Spleen (tissue), 11 donors: ENCODE results near the gene CCSER2. TPM values are rescaled to one million over a fixed set of nuclear protein-coding genes. Genes with fewer than 3 reads are reported as not detected.

Source experiments
- DNase-seq: peaks from one replicate; pipeline ENCODE4 v3.0.0-alpha.2; 2020
- H3K27ac ChIP-seq, 8 donors: fragments of 200-600 bp; sonication (generic) in 7 of 8; 1 replicate in 4 of 8; 2 replicates in 4 of 8; pipeline versions ENCODE4 v1.5.0 to v1.8.0; 2016 to 2021; ENCODE audit warnings: inconsistent platforms in 4 of 8, mild to moderate bottlenecking in 4 of 8, moderate library complexity in 1 of 8
- H3K27me3 ChIP-seq, 7 donors: fragments of 200-600 bp; sonication (generic) in 6 of 7; replicated peaks in 1 of 7; 1 replicate in 4 of 7; 2 replicates in 3 of 7; pipeline versions ENCODE4 v1.5.0 to v1.8.0; 2016 to 2021; ENCODE audit warnings: inconsistent platforms in 3 of 7, mild to moderate bottlenecking in 1 of 7
- H3K36me3 ChIP-seq, 6 donors: fragments of 200-600 bp; sonication (generic) in 5 of 6; 1 replicate in 4 of 6; 2 replicates in 2 of 6; pipeline versions ENCODE4 v1.5.0 to v1.8.0; 2016 to 2021; ENCODE audit warnings: inconsistent platforms in 2 of 6
- H3K4me1 ChIP-seq, 6 donors: fragments of 200-600 bp; sonication (generic) in 5 of 6; 1 replicate in 3 of 6; 2 replicates in 3 of 6; pipeline versions ENCODE4 v1.5.0 to v1.8.0; 2016 to 2021; ENCODE audit warnings: inconsistent platforms in 3 of 6
- H3K4me3 ChIP-seq, 8 donors: fragments of 200-600 bp; sonication (generic) in 7 of 8; 1 replicate in 4 of 8; 2 replicates in 4 of 8; pipeline versions ENCODE4 v1.5.0 to v1.8.0; 2016 to 2021; ENCODE audit warnings: inconsistent platforms in 4 of 8, mild to moderate bottlenecking in 4 of 8, moderate library complexity in 2 of 8
- H3K9me3 ChIP-seq, 8 donors: fragments of 200-600 bp; sonication (generic) in 7 of 8; 1 replicate in 4 of 8; 2 replicates in 4 of 8; pipeline versions ENCODE4 v1.5.0 to v1.8.0; 2016 to 2021; ENCODE audit warnings: inconsistent platforms in 4 of 8
- POLR2A ChIP-seq, 3 donors: fragments of 450-650 bp; IDR thresholded peaks; one replicate each; pipeline ENCODE4 v1.5.1; 2017; ENCODE audit warnings: antibody characterized with exemption in 3 of 3, mild to moderate bottlenecking in 1 of 3
- POLR2AphosphoS5 ChIP-seq, 3 donors: sonication (generic); formaldehyde crosslinking; IDR thresholded peaks; one replicate each; pipeline ENCODE4 v1.5.1; 2017; ENCODE audit warnings: antibody characterized with exemption in 3 of 3
- WGBS, 5 donors: extraction: QIAGEN DNeasy Blood & Tissue Kit in 3 of 5; methylation state at CpG; one replicate each; pipeline versions ENCODE4 v1.1.5 to v1.1.7; 2013 to 2018; 5-methylcytosine and 5-hydroxymethylcytosine counted together
- intact Hi-C: fragments of 100-400 bp; cut with DNase I; formaldehyde crosslinking; loops from one replicate; pipeline ENCODE4 v1.15.0; 2023; ENCODE audit warnings: low total_unique reads
- polyA plus RNA-seq, 3 donors: library from polyadenylated mRNA; stranded (reverse); fragments of 200-250 nt; gene quantifications; one replicate each; pipeline ENCODE4 v1.2.1, GENCODE V29; 2013
- total RNA-seq, 7 donors: library from RNA; depleted of rRNA in 3 of 7; stranded (reverse); fragments of >200 nt in 3 of 7; fragmentation: NEBNext Ultra II Directional in 4 of 7; extraction: Animal tissue kit (Norgen Biotek cat#: 25700) in 4 of 7; gene quantifications; one replicate each; pipeline versions ENCODE4 v1.1.0 to v1.2.1, GENCODE V29; 2016 to 2021
- TF ChIP-seq, protein P1 (sequence below), 11 experiments: fragments of 200-600 bp in 7 of 11; fragments of 450-650 bp in 4 of 11; sonication (generic) in 4 of 11; IDR thresholded peaks in 8 of 11; conservative IDR thresholded peaks in 3 of 11; 1 replicate in 7 of 11; 2 replicates in 4 of 11; pipeline versions ENCODE4 v1.4.0 to v1.8.0; 2016 to 2021; ENCODE audit warnings: antibody characterized with exemption in 11 of 11, inconsistent platforms in 4 of 11, mild to moderate bottlenecking in 1 of 11
- donor health status: healthy with polysubstance abuse.
- donor health status: DM: no; HTN: no; CAD: no; lungs with moderate emphysema.
- donor health status: DM: no; HTN: no; CAD: no.
- donor health status: Bipolar disorder and iron deficiency.
- donor health status: healthy.
- donor health status: DM: no; HTN: no; CAD: no.
- donor health status: DM: yes; HTN: yes; CAD: no.

CCSER2 gene
- total and polyA plus RNA-seq, 10 donors = 5.3 to 61.4 (median 45.2) TPM

DNA sequence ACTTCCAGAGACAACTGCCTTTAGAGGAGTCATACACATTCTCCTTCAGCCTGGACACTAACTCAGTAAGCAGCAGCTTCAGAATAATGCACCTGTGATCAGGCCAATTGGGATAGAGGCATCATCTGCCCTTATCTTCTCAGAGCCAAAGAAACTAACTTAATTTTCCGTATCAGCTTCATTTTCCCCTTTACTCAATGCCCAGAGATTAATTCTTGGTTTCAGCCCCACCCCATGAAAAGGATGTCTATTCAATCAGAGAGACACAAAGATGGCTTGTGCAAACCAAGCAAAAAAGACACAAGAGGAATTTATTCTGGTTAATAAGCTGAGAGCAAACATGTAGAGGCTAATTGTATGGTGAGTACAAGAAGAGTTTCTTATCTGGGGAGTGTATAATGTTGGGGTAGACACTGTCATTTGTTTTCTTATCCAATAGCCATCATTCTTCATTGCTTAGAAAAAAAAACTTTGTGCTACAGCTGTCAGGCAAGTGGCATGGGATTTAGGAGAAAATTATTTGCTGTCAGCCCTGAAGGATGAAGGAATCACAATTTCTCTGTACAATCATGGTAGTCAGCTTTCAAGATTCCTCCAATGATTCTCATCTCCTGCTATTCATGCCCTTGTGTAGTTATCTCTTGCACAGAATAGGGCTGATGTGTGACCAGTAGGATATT lies 38.7 kb upstream of the CCSER2 start:
- WGBS, 5 donors = 72 to 94% (median 84%) methylated on average over 1 of the region's 1 CpG
- no peak for DNase-seq
- H3K9me3 ChIP-seq = no peaks in the 10 kb centered on the region

DNA sequence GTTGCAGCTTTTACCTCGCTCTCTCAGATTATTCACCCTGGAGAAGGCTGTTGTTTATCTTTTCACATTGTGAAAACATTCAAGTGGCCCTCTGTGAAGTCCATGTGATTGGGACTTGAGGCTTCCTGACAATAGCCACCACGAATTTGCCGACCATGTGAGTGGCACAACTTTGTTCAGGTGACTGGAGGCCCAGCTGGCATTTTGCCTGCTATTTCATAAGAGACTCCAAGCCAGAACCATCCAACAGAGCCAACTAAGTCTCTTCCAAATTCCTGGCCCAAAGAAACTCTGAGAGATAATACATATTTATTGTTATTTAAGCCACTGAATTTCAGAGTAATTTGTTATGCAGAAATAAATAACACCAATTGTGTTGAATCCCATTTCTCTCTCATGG lies 38.2 kb upstream of the CCSER2 start:
- H3K4me3 ChIP-seq = no peak overlapping the region

More for the DNA sequence above, 38.7 kb upstream of the CCSER2 start:
- Histone ChIP-seq H3K4me1 (no peaks in the 10 kb centered on the region), H3K4me3 (no peak overlapping the region), H3K36me3 (no peaks in the 10 kb centered on the region), H3K27ac (no peak overlapping the region), H3K27me3 (no peaks in the 10 kb centered on the region)
- intact Hi-C loops = no loop called here
- TF ChIP-seq POLR2A (IDR thresholded peaks at IDR 0.05) = no peak

DNA sequence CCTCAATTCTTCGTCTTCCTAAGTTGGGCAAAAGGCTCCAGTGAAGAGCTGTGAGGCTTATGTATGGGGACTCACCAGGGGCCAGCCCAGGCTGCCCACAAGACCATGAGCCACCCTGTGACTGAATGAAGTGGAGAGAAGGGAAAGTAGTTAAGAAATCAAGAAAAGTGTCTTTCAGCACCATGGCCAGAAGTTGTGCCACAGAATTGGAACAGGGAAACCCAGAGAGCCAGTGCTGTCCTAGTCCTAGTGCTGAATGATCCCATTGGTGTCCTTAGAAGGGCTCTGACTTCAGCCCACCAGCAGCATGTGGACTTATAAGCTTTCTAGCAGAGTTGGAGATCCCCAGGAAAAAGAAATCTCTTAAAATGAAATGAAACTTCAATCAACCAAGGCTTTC lies 37.0 kb upstream of the CCSER2 start:
- TF ChIP-seq, protein P1, sequence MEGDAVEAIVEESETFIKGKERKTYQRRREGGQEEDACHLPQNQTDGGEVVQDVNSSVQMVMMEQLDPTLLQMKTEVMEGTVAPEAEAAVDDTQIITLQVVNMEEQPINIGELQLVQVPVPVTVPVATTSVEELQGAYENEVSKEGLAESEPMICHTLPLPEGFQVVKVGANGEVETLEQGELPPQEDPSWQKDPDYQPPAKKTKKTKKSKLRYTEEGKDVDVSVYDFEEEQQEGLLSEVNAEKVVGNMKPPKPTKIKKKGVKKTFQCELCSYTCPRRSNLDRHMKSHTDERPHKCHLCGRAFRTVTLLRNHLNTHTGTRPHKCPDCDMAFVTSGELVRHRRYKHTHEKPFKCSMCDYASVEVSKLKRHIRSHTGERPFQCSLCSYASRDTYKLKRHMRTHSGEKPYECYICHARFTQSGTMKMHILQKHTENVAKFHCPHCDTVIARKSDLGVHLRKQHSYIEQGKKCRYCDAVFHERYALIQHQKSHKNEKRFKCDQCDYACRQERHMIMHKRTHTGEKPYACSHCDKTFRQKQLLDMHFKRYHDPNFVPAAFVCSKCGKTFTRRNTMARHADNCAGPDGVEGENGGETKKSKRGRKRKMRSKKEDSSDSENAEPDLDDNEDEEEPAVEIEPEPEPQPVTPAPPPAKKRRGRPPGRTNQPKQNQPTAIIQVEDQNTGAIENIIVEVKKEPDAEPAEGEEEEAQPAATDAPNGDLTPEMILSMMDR (IDR thresholded peaks at IDR 0.05 in 8 of 11, conservative IDR thresholded peaks at IDR 0.05 in 3 of 11) = no peak
- TF ChIP-seq POLR2AphosphoS5 (IDR thresholded peaks at IDR 0.05) (no peak), POLR2A (IDR thresholded peaks at IDR 0.05) (no peak)
- Histone ChIP-seq H3K4me1 (no peaks in the 10 kb centered on the region), H3K27me3 (no peaks in the 10 kb centered on the region), H3K9me3 (no peaks in the 10 kb centered on the region), H3K4me3 (no peak overlapping the region), H3K36me3 (no peaks in the 10 kb centered on the region), H3K27ac (no peak overlapping the region)
- DNase-seq = no peak
- intact Hi-C loops = no loop called here
- 38 to 52% (median 50%) methylated on average over 1 of the region's 1 CpG for WGBS, 5 donors

More for the DNA sequence above, 38.2 kb upstream of the CCSER2 start:
- Histone ChIP-seq H3K27ac (no peak overlapping the region), H3K27me3 (no peaks in the 10 kb centered on the region), H3K36me3 (no peaks in the 10 kb centered on the region), H3K9me3 (no peaks in the 10 kb centered on the region), H3K4me1 (no peaks in the 10 kb centered on the region)
- WGBS, 5 donors = 57 to 79% (median 65%) methylated on average over 3 of the region's 3 CpGs
- no peak for DNase-seq
- intact Hi-C loops = no loop called here
- no peak for TF ChIP-seq POLR2A (IDR thresholded peaks at IDR 0.05)
- TF ChIP-seq, protein P1 (IDR thresholded peaks at IDR 0.05 in 8 of 11, conservative IDR thresholded peaks at IDR 0.05 in 3 of 11) = no peak
- no peak for TF ChIP-seq POLR2AphosphoS5 (IDR thresholded peaks at IDR 0.05)

DNA sequence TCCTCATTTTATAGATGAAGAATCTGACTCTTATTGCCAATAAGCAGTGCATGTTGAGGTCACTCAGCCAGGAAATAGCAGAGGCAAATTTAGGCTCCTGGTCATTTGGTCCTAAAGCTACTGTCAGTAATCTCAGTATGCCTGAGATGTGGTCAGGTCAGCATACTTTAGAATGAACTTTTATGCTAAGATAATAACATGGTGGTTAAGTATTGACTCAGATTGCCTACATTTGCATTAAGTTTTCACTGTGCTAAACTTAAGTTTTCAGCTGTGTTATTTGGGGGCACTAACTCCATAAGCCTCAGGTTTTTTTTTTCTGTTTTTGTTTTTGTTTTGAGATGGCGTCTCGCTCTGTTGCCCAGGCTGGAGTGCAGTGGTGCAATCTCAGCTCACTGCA lies 35.9 kb upstream of the CCSER2 start:
- Histone ChIP-seq H3K4me1 (no peaks in the 10 kb centered on the region), H3K36me3 (no peaks in the 10 kb centered on the region), H3K9me3 (no peaks in the 10 kb centered on the region), H3K4me3 (no peak overlapping the region), H3K27ac (no peak overlapping the region), H3K27me3 (no peaks in the 10 kb centered on the region)
- TF ChIP-seq, protein P1 (IDR thresholded peaks at IDR 0.05 in 8 of 11, conservative IDR thresholded peaks at IDR 0.05 in 3 of 11) = no peak
- TF ChIP-seq POLR2AphosphoS5 (IDR thresholded peaks at IDR 0.05) (no peak), POLR2A (IDR thresholded peaks at IDR 0.05) (no peak)
- no peak for DNase-seq
- 81 to 95% (median 92%) methylated on average over 2 of the region's 2 CpGs for WGBS, 5 donors
- intact Hi-C loops = no loop called here
